ENCODE results near the gene LRGUK. TPM values are rescaled to one million over a fixed set of nuclear protein-coding genes. Genes with fewer than 3 reads are reported as not detected.
A peak's percentile ranks its signal among the peaks of the same experiment; 100 is the strongest.

LRGUK gene
- polyA plus RNA-seq, 3 donors: 0.41 TPM; not detected in 2

- no peak for TF ChIP-seq CTCF (IDR thresholded peaks at IDR 0.05)
- WGBS (ENCODE audit: insufficient coverage): 98% methylated on average over 4 of the region's 4 CpGs
- Histone ChIP-seq H3K36me3 (replicated peaks in 1 of 2; ENCODE audit: control insufficient read depth in 1 of 2, insufficient read depth in 2 of 2, low read length in 2 of 2) (no peaks in the 10 kb centered on the region), H3K4me2 (replicated peaks; ENCODE audit: extremely low read depth, low read length, poor library complexity, severe bottlenecking) (no peak overlapping the region), H3K79me2 (ENCODE audit: insufficient read depth, low read length) (no peaks in the 10 kb centered on the region), H3K27me3 (ENCODE audit: control insufficient read depth in 2 of 2, insufficient read depth in 2 of 2, low read length in 2 of 2) (no peaks in the 10 kb centered on the region), H2AFZ (ENCODE audit: insufficient read depth, low read depth, low read length, poor library complexity, severe bottlenecking) (no peak overlapping the region), H4K20me1 (ENCODE audit: insufficient read depth, low read length) (no peaks in the 10 kb centered on the region), H3K27ac (ENCODE audit: low read depth in 1 of 2, low read length in 2 of 2) (no peak overlapping the region), H3K9me3 (replicated peaks in 1 of 2; ENCODE audit: control insufficient read depth in 1 of 2, insufficient read depth in 1 of 2, low read length in 2 of 2) (no peaks in the 10 kb centered on the region), H3K4me1 (ENCODE audit: control insufficient read depth in 1 of 2, insufficient read depth in 2 of 2, low read length in 2 of 2) (peaks cover 36 to 46% of the 10 kb centered on the region in 2 donors), H3K4me3 (replicated peaks in 1 of 3; ENCODE audit: low read depth in 2 of 3, low read length in 3 of 3) (no peak overlapping the region), H3K9ac (ENCODE audit: insufficient read depth, low read length, poor library complexity, severe bottlenecking) (no peak overlapping the region)
- Mint-ChIP-seq H3K9me3 (peaks cover 0 to 2% (median 0%) of the 10 kb centered on the region in 7 donors), H3K4me1 (peaks cover 49% of the 10 kb centered on the region), H3K36me3 (no peaks in the 10 kb centered on the region), H3K27ac (peak overlapping the region in 1 of 7 donors; percentile 15), H3K4me3 (no peak overlapping the region), H3K27me3 (ENCODE audit: low read depth in 3 of 3) (no peaks in the 10 kb centered on the region)
- intact Hi-C loops (cut with micrococcal nuclease): no loop called here
- DNase-seq: no peak
Measured at GRCh38 chr7:134188311-134188710, 61.2 kb downstream of the LRGUK start.

GRCh38 chr7:134189559-134189958 lies 62.4 kb downstream of the LRGUK start:
- Histone ChIP-seq H3K4me3 (replicated peaks in 1 of 3; ENCODE audit: low read depth in 2 of 3, low read length in 3 of 3) (no peak overlapping the region), H3K79me2 (ENCODE audit: insufficient read depth, low read length) (no peaks in the 10 kb centered on the region), H3K9me3 (replicated peaks in 1 of 2; ENCODE audit: control insufficient read depth in 1 of 2, insufficient read depth in 1 of 2, low read length in 2 of 2) (no peaks in the 10 kb centered on the region), H3K27ac (ENCODE audit: low read depth in 1 of 2, low read length in 2 of 2) (no peak overlapping the region), H3K27me3 (ENCODE audit: control insufficient read depth in 2 of 2, insufficient read depth in 2 of 2, low read length in 2 of 2) (no peaks in the 10 kb centered on the region), H3K9ac (ENCODE audit: insufficient read depth, low read length, poor library complexity, severe bottlenecking) (no peak overlapping the region), H3K4me2 (replicated peaks; ENCODE audit: extremely low read depth, low read length, poor library complexity, severe bottlenecking) (no peak overlapping the region), H3K4me1 (ENCODE audit: control insufficient read depth in 1 of 2, insufficient read depth in 2 of 2, low read length in 2 of 2) (peaks cover 34 to 42% of the 10 kb centered on the region in 2 donors), H2AFZ (ENCODE audit: insufficient read depth, low read depth, low read length, poor library complexity, severe bottlenecking) (no peak overlapping the region), H4K20me1 (ENCODE audit: insufficient read depth, low read length) (no peaks in the 10 kb centered on the region), H3K36me3 (replicated peaks in 1 of 2; ENCODE audit: control insufficient read depth in 1 of 2, insufficient read depth in 2 of 2, low read length in 2 of 2) (no peaks in the 10 kb centered on the region)
- no peak overlapping the region for H3K4me3 Mint-ChIP-seq
- no peak for DNase-seq
- intact Hi-C loops (cut with micrococcal nuclease): no loop called here
- H3K27me3 Mint-ChIP-seq (ENCODE audit: low read depth in 3 of 3): no peaks in the 10 kb centered on the region
- no peaks in the 10 kb centered on the region for H3K36me3 Mint-ChIP-seq
- TF ChIP-seq CTCF (IDR thresholded peaks at IDR 0.05): no peak
- peaks cover 0 to 2% (median 0%) of the 10 kb centered on the region in 7 donors for H3K9me3 Mint-ChIP-seq
- no peak overlapping the region for H3K27ac Mint-ChIP-seq
- H3K4me1 Mint-ChIP-seq: peaks cover 49% of the 10 kb centered on the region

Data from CD14-positive monocyte (primary cell).